OCI-LY7 (cell line): ENCODE measurements around the gene LAMC1. TPM values are rescaled to one million over a fixed set of nuclear protein-coding genes. Genes with fewer than 3 reads are reported as not detected.

Source experiments
- BruUV-seq: library from RNA; stranded (reverse); fragments of 400-500 nt; replicated peaks from 2 replicates; lab custom pipeline; 2021; lab: Mats Ljungman, UMichigan
- CTCF ChIA-PET: fragments of 300-600 bp; sonication (Branson Sonifier 250); formaldehyde crosslinking; loops from one replicate; lab custom pipeline; 2022; ENCODE audit warnings: antibody characterized with exemption; ENCODE audit not compliant: unreplicated experiment; lab: Charles Lee
- POLR2A ChIA-PET: fragments of 300-600 bp; sonication (Branson Sonifier 250); formaldehyde crosslinking; loops from one replicate; lab custom pipeline; 2022; ENCODE audit warnings: antibody characterized with exemption; lab: Charles Lee
- DNase-seq: peaks from one replicate; pipeline ENCODE4 v3.0.0-alpha.2; 2015; ENCODE audit warnings: low spot score
- H2AFZ ChIP-seq: fragments of 200-600 bp; sonication (generic), shearing (Covaris generic); 2 replicates; pipeline ENCODE4 v1.6.1; 2014; ENCODE audit warnings: mild to moderate bottlenecking, antibody characterized with exemption, low read length, moderate library complexity
- H3K27ac ChIP-seq: fragments of 200-600 bp; sonication (generic); 2 replicates; pipeline ENCODE4 v1.5.1; 2014; ENCODE audit warnings: mixed run types, low read depth, mild to moderate bottlenecking, moderate library complexity, low read length, inconsistent platforms; ENCODE audit not compliant: poor library complexity, severe bottlenecking
- H3K36me3 ChIP-seq: fragments of 200-600 bp; sonication (generic); 2 replicates; pipeline ENCODE4 v1.6.1; 2014; ENCODE audit warnings: mild to moderate bottlenecking, antibody characterized with exemption, low read length, moderate library complexity, mixed read lengths; ENCODE audit not compliant: insufficient read depth
- H3K4me1 ChIP-seq: fragments of 200-600 bp; sonication (generic); 2 replicates; pipeline ENCODE4 v1.5.1; 2014; ENCODE audit warnings: mild to moderate bottlenecking, low read length; ENCODE audit not compliant: insufficient read depth, poor library complexity, severe bottlenecking
- H3K4me2 ChIP-seq: fragments of 200-600 bp; sonication (generic); 2 replicates; pipeline ENCODE4 v1.6.1; 2014; ENCODE audit warnings: mild to moderate bottlenecking, low read length
- H3K4me3 ChIP-seq: fragments of 200-600 bp; sonication (generic); 2 replicates; pipeline ENCODE4 v1.5.1; 2014; ENCODE audit warnings: mild to moderate bottlenecking, low read depth, low read length; ENCODE audit not compliant: poor library complexity, severe bottlenecking
- H3K79me2 ChIP-seq: fragments of 200-600 bp; sonication (generic); 2 replicates; pipeline ENCODE4 v1.6.1; 2016; ENCODE audit warnings: low read depth, mild to moderate bottlenecking, low read length, moderate library complexity, mixed read lengths; ENCODE audit not compliant: insufficient read depth
- H3K9me2 ChIP-seq: fragments of 200-600 bp; sonication (generic); 2 replicates; pipeline ENCODE4 v1.6.1; 2016; ENCODE audit warnings: mild to moderate bottlenecking, low read length, mixed read lengths; ENCODE audit not compliant: insufficient read depth
- H3K9me3 ChIP-seq: fragments of 200-600 bp; sonication (generic); 2 replicates; pipeline ENCODE4 v1.6.1; 2014; ENCODE audit warnings: mild to moderate bottlenecking, mixed run types, low read length, mixed read lengths
- H4K20me1 ChIP-seq: fragments of 200-600 bp; sonication (generic); 2 replicates; pipeline ENCODE4 v1.6.1; 2014; ENCODE audit warnings: mild to moderate bottlenecking, antibody characterized with exemption, low read length, moderate library complexity, mixed read lengths; ENCODE audit not compliant: insufficient read depth
- EZH2phosphoT487 ChIP-seq: fragments of 200-600 bp; sonication (generic); IDR thresholded peaks from 2 replicates; pipeline ENCODE4 v1.6.1; 2018; ENCODE audit warnings: low read depth, borderline replicate concordance, mild to moderate bottlenecking, mixed run types, antibody characterized with exemption, low read length, moderate library complexity, mixed read lengths
- intact Hi-C: fragments of 100-400 bp; cut with micrococcal nuclease; formaldehyde crosslinking; loops from one replicate; pipeline ENCODE4 v1.10.0; 2022; ENCODE audit not compliant: unreplicated experiment
- total RNA-seq, 2 experiments: library from RNA; depleted of rRNA in 1 of 2; stranded (reverse); fragments of >200 nt in 1 of 2; shearing (Covaris generic) in 1 of 2; gene quantifications; 2 replicates each; pipeline ENCODE4 v1.2.3, GENCODE V29; 2014 to 2022
- TF ChIP-seq, protein P1 (sequence below): fragments of 200-600 bp; sonication (generic); conservative IDR thresholded peaks from 2 replicates; pipeline ENCODE4 v1.5.1; 2014; ENCODE audit warnings: mild to moderate bottlenecking, antibody characterized with exemption, low read length, moderate library complexity, mixed read lengths

The LAMC1 gene
- total RNA-seq, 2 experiments from 2014 or later: 24.2 to 42.1 TPM

DNA sequence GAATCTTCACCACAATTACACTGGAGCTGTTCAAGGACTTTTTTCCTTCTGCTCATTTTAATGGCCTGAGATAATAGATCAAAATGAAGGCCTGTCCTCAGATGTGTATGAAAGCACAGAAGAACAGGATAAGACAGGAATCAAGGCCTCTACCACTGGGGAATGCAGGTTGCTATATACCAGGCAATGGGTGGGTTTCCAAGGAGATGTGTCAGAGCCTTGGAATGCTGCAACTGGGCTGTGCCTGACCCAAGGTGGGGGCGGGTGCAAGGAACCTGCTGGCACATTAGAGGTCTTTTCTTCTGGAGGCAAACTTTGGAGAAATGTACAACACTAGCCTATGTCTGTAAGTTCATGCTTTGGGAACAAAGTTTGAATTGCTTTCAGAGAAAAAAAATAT lies 141.1 kb downstream of the LAMC1 start:
- Histone ChIP-seq H3K4me3 (no peak overlapping the region), H3K4me2 (no peak overlapping the region), H4K20me1 (no peaks in the 10 kb centered on the region), H2AFZ (no peak overlapping the region), H3K36me3 (no peaks in the 10 kb centered on the region), H3K9me3 (no peaks in the 10 kb centered on the region), H3K9me2 (no peaks in the 10 kb centered on the region), H3K79me2 (no peaks in the 10 kb centered on the region), H3K27ac (no peak overlapping the region), H3K4me1 (no peaks in the 10 kb centered on the region)
- ChIA-PET POLR2A (no interaction called here), CTCF (no interaction called here)
- intact Hi-C loops: no loop called here
- BruUV-seq: no TSS peak
- TF ChIP-seq, protein P1, sequence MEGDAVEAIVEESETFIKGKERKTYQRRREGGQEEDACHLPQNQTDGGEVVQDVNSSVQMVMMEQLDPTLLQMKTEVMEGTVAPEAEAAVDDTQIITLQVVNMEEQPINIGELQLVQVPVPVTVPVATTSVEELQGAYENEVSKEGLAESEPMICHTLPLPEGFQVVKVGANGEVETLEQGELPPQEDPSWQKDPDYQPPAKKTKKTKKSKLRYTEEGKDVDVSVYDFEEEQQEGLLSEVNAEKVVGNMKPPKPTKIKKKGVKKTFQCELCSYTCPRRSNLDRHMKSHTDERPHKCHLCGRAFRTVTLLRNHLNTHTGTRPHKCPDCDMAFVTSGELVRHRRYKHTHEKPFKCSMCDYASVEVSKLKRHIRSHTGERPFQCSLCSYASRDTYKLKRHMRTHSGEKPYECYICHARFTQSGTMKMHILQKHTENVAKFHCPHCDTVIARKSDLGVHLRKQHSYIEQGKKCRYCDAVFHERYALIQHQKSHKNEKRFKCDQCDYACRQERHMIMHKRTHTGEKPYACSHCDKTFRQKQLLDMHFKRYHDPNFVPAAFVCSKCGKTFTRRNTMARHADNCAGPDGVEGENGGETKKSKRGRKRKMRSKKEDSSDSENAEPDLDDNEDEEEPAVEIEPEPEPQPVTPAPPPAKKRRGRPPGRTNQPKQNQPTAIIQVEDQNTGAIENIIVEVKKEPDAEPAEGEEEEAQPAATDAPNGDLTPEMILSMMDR: no peak
- no peak for TF ChIP-seq EZH2phosphoT487
- DNase-seq: no peak

DNA sequence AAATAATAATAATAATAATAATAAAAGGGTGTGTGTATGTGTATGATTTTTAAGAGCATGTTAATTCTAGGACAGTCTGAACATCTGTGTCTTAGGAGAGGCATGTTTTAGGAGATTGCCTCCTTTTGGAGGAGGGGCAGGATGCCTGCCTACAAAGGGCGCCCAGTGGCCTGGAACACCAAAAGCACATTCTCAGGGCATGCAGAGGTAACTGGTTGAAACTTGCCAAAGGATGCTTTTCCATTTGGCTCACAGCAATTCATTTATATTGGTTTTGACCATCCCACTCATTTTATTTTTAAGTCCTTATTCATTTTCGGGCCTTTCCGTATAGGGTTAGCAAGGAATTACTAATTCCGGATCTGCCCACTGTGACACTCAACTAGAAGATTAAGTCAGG lies 141.7 kb downstream of the LAMC1 start:
- Histone ChIP-seq H3K9me2 (no peaks in the 10 kb centered on the region), H3K4me3 (no peak overlapping the region), H3K36me3 (no peaks in the 10 kb centered on the region), H3K4me1 (no peaks in the 10 kb centered on the region), H3K9me3 (no peaks in the 10 kb centered on the region), H3K79me2 (no peaks in the 10 kb centered on the region), H2AFZ (no peak overlapping the region), H3K4me2 (no peak overlapping the region), H4K20me1 (no peaks in the 10 kb centered on the region), H3K27ac (no peak overlapping the region)
- TF ChIP-seq EZH2phosphoT487: no peak
- TF ChIP-seq, protein P1: no peak
- ChIA-PET CTCF (no interaction called here), POLR2A (no interaction called here)
- intact Hi-C loops: no loop called here
- no peak for DNase-seq
- no TSS peak for BruUV-seq

DNA sequence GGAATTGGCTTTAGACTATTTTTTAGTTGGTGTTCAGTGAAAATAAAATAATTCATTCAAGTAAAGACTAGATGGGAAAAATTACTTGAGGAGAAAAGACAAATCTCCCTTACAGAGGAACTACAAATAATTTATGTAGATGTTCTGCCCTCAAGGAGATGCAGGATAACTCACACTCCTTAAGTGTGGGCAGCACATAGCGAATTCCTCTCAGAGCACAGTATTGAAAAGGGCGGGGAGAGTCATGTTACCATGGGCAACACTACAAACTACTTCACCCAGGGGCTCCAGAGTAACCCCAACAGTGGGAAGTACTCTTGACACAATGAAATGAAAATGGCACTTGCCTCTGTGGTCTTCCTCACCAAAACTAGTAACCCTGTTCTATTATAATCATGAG lies 142.2 kb downstream of the LAMC1 start:
- Histone ChIP-seq H3K4me3 (no peak overlapping the region), H3K4me2 (no peak overlapping the region), H3K79me2 (no peaks in the 10 kb centered on the region), H2AFZ (no peak overlapping the region), H3K36me3 (no peaks in the 10 kb centered on the region), H3K9me2 (no peaks in the 10 kb centered on the region), H3K27ac (no peak overlapping the region), H3K4me1 (no peaks in the 10 kb centered on the region), H4K20me1 (no peaks in the 10 kb centered on the region), H3K9me3 (no peaks in the 10 kb centered on the region)
- DNase-seq: no peak
- ChIA-PET CTCF (no interaction called here), POLR2A (no interaction called here)
- intact Hi-C loops: no loop called here
- BruUV-seq: no TSS peak
- no peak for TF ChIP-seq EZH2phosphoT487
- TF ChIP-seq, protein P1: no peak
